HCT116 (cell line): ENCODE measurements around the gene TDRD7. TPM values are rescaled to one million over a fixed set of nuclear protein-coding genes. Genes with fewer than 3 reads are reported as not detected.

ENCODE experiments used
- ATAC-seq: fragments of 200-7000 bp; cut with Tn5 transposase; 2 replicates; pipeline ENCODE4 v1.9.1; 2020; ENCODE audit warnings: mild to moderate bottlenecking, moderate library complexity
- BruUV-seq: library from RNA; stranded (reverse); fragments of 400-500 nt; replicated peaks from 2 replicates; lab custom pipeline; 2021; lab: Mats Ljungman, UMichigan
- CTCF ChIA-PET: fragments of 300-600 bp; sonication (Branson Sonifier 250); formaldehyde crosslinking; loops from one replicate; lab custom pipeline; 2021; ENCODE audit warnings: antibody characterized with exemption; lab: Charles Lee
- POLR2A ChIA-PET: fragments of 300-600, 350-600 bp; sonication (Branson Sonifier 250); formaldehyde crosslinking; loops from one replicate; lab custom pipeline; 2021; ENCODE audit warnings: antibody characterized with exemption; lab: Charles Lee
- RAD21 ChIA-PET, 2 experiments: fragments of 300-600 bp; sonication (Branson Sonifier 250); formaldehyde crosslinking; loops; one replicate each; lab custom pipeline; 2023; ENCODE audit warnings: low total read pairs in 2 of 2; ENCODE audit not compliant: uncharacterized antibody in 2 of 2, unreplicated experiment in 2 of 2, low non-redundant PET in 1 of 2; lab: Charles Lee
- DNase-seq: peaks from one replicate; pipeline ENCODE4 v3.0.0-alpha.2; 2010; ENCODE audit warnings: low read depth, low spot score
- H2AFZ ChIP-seq: fragments of 200-600 bp; shearing (Covaris generic), sonication (generic); 2 replicates; pipeline ENCODE4 v1.6.1; 2017; ENCODE audit warnings: low read depth, mixed run types, mixed read lengths, antibody characterized with exemption, low read length; ENCODE audit not compliant: poor library complexity, severe bottlenecking
- H3K27ac ChIP-seq: 2 replicates; pipeline ENCODE4 v1.5.1; 2012; ENCODE audit warnings: low read depth, low read length
- H3K27me3 ChIP-seq: fragments of 200-600 bp; sonication (generic); 2 replicates; pipeline ENCODE4 v1.6.1; 2016; ENCODE audit warnings: mixed run types, low read length, mixed read lengths; ENCODE audit not compliant: insufficient read depth
- H3K36me3 ChIP-seq, 2 experiments: fragments of 200-500 bp in 1 of 2; fragments of 200-600 bp in 1 of 2; sonication (Bioruptor generic) in 1 of 2; sonication (generic) in 1 of 2; 2 replicates each; pipeline versions ENCODE4 v1.5.1 to v1.6.1; 2014 to 2016; ENCODE audit warnings: low read length in 2 of 2, inconsistent platforms in 1 of 2, mixed read lengths in 1 of 2, mixed run types in 1 of 2; ENCODE audit not compliant: insufficient read depth in 2 of 2, control insufficient read depth in 1 of 2
- H3K4me1 ChIP-seq, 2 experiments: fragments of 200-600 bp in 1 of 2; sonication (generic) in 1 of 2; 2 replicates each; pipeline versions ENCODE4 v1.5.1 to v1.6.1; 2012 to 2017; ENCODE audit warnings: low read length in 2 of 2, inconsistent platforms in 1 of 2, mild to moderate bottlenecking in 1 of 2, mixed read lengths in 1 of 2, mixed run types in 1 of 2, moderate library complexity in 1 of 2; ENCODE audit not compliant: insufficient read depth in 2 of 2, control insufficient read depth in 1 of 2
- H3K4me2 ChIP-seq: fragments of 200-600 bp; sonication (generic); 2 replicates; pipeline ENCODE4 v1.6.1; 2017; ENCODE audit warnings: mixed run types, low read length, mixed read lengths
- H3K4me3 ChIP-seq, 2 experiments: fragments of 200-600 bp in 1 of 2; sonication (generic) in 1 of 2; replicated peaks in 1 of 2; 2 replicates each; pipeline ENCODE4 v1.5.1; 2011 to 2016; ENCODE audit warnings: low read length in 2 of 2, control low read depth in 1 of 2, low read depth in 1 of 2, mild to moderate bottlenecking in 1 of 2, mixed read lengths in 1 of 2, mixed run types in 1 of 2
- H3K79me2 ChIP-seq: fragments of 200-600 bp; sonication (generic); 2 replicates; pipeline ENCODE4 v1.6.1; 2017; ENCODE audit warnings: mild to moderate bottlenecking, mixed run types, low read length, moderate library complexity, mixed read lengths; ENCODE audit not compliant: insufficient read depth
- H3K9ac ChIP-seq: fragments of 200-600 bp; sonication (generic); 2 replicates; pipeline ENCODE4 v1.6.1; 2016; ENCODE audit warnings: low read length, mixed read lengths
- H3K9me2 ChIP-seq: fragments of 200-600 bp; sonication (generic), shearing (Covaris generic); 2 replicates; pipeline ENCODE4 v1.6.1; 2017; ENCODE audit warnings: mixed run types, mild to moderate bottlenecking, moderate library complexity; ENCODE audit not compliant: insufficient read depth
- H3K9me3 ChIP-seq, 2 experiments: fragments of 200-500 bp in 1 of 2; fragments of 200-600 bp in 1 of 2; sonication (Bioruptor generic) in 1 of 2; sonication (generic) in 1 of 2; 2 replicates each; pipeline ENCODE4 v1.6.1; 2014 to 2017; ENCODE audit warnings: low read length in 2 of 2, mixed read lengths in 2 of 2, inconsistent platforms in 1 of 2, low read depth in 1 of 2, mild to moderate bottlenecking in 1 of 2, mixed run types in 1 of 2, moderate library complexity in 1 of 2; ENCODE audit not compliant: control insufficient read depth in 1 of 2, insufficient read depth in 1 of 2
- H4K20me1 ChIP-seq: fragments of 200-600 bp; sonication (generic), shearing (Covaris generic); 2 replicates; pipeline ENCODE4 v1.6.1; 2017; ENCODE audit warnings: mixed run types, mild to moderate bottlenecking, moderate library complexity; ENCODE audit not compliant: insufficient read depth
- CEBPB ChIP-seq: IDR thresholded peaks from 2 replicates; pipeline ENCODE4 v1.6.1; 2012; ENCODE audit warnings: low read depth
- EGR1 ChIP-seq: IDR thresholded peaks from 2 replicates; pipeline ENCODE4 v1.6.1; 2012; ENCODE audit warnings: low read depth
- EZH2 ChIP-seq: fragments of 200-600 bp; sonication (generic); IDR thresholded peaks from 2 replicates; pipeline ENCODE4 v1.6.1; 2017; ENCODE audit warnings: antibody characterized with exemption, mixed run types
- EZH2phosphoT487 ChIP-seq: fragments of 200-600 bp; IDR thresholded peaks from 2 replicates; pipeline ENCODE4 v1.6.1; 2018; ENCODE audit warnings: antibody characterized with exemption, borderline replicate concordance
- JUND ChIP-seq: IDR thresholded peaks from 2 replicates; pipeline ENCODE4 v1.6.1; 2012
- POLR2A ChIP-seq: IDR thresholded peaks from 2 replicates; pipeline ENCODE4 v1.7.0; 2011; ENCODE audit warnings: borderline replicate concordance; ENCODE audit not compliant: insufficient read depth, insufficient read length; ENCODE audit errors: extremely low read depth
- POLR2AphosphoS5 ChIP-seq: IDR thresholded peaks from 2 replicates; pipeline ENCODE4 v1.6.1; 2011; ENCODE audit warnings: mild to moderate bottlenecking, low read depth, low read length, moderate library complexity
- REST ChIP-seq: IDR thresholded peaks from 2 replicates; pipeline ENCODE4 v1.6.1; 2012; ENCODE audit warnings: low read depth
- SRF ChIP-seq: IDR thresholded peaks from 2 replicates; pipeline ENCODE4 v1.6.1; 2012; ENCODE audit warnings: low read depth
- TCF7L2 ChIP-seq: IDR thresholded peaks from 2 replicates; pipeline ENCODE4 v1.7.0; 2011; ENCODE audit warnings: borderline replicate concordance, inconsistent platforms; ENCODE audit not compliant: insufficient read depth, insufficient read length; ENCODE audit errors: extremely low read depth
- YY1 ChIP-seq: IDR thresholded peaks from 2 replicates; pipeline ENCODE4 v1.6.1; 2011; ENCODE audit warnings: low read length, low read depth, moderate library complexity, mild to moderate bottlenecking; ENCODE audit not compliant: insufficient replicate concordance; ENCODE audit errors: extremely low read depth
- ZFX ChIP-seq: fragments of 450-650 bp; IDR thresholded peaks from 2 replicates; pipeline ENCODE4 v1.6.1; 2017
- ZNF274 ChIP-seq: fragments of 200-500 bp; sonication (Bioruptor generic); IDR thresholded peaks from 2 replicates; pipeline ENCODE4 v1.6.1; 2014; ENCODE audit warnings: mild to moderate bottlenecking, low read depth, low read length, inconsistent platforms
- intact Hi-C: fragments of 100-400 bp; cut with micrococcal nuclease; formaldehyde crosslinking; loops from 2 replicates; pipeline ENCODE4 v1.10.0; 2022
- total RNA-seq: library from RNA; stranded (reverse); gene quantifications from one replicate; pipeline ENCODE4 v1.2.1, GENCODE V29; 2021; ENCODE audit not compliant: unreplicated experiment
- TF ChIP-seq, protein P1 (sequence below): IDR thresholded peaks from 2 replicates; pipeline ENCODE4 v1.6.1; 2012
- TF ChIP-seq, protein P2 (sequence below): IDR thresholded peaks from 2 replicates; pipeline ENCODE4 v1.6.1; 2011; ENCODE audit warnings: mild to moderate bottlenecking, low read length, moderate library complexity; ENCODE audit not compliant: insufficient replicate concordance; ENCODE audit errors: extremely low read depth

TDRD7 gene
- total RNA-seq, 1 experiment from 2014 or later, result 8.0 TPM

DNA sequence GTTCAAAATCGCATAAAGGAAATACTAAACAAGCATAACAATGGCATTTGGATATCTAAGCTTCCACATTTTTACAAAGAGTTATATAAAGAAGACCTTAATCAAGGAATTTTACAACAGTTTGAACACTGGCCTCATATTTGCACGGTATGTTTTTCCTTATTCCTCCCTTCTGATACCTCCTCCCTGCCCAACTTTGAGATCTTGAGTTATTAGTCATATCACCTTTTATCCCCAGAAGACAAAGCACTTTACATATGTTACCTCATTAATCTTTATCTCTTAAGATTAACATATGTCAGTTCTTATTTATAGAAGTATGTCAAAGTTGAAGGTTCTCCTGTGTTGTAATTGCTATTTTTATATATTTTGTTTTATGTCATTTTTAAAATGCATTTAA, 29.8 kb downstream of the TDRD7 start:
- no peaks in the 10 kb centered on the region for H3K9me2 ChIP-seq
- BruUV-seq, result no TSS peak
- intact Hi-C loops, result no loop called here
- no peaks in the 10 kb centered on the region for H3K36me3 ChIP-seq
- ChIA-PET RAD21 (no interaction called here), POLR2A (no interaction called here)
- no peak overlapping the region for H3K4me2 ChIP-seq
- no peaks in the 10 kb centered on the region; a peak in 1 of 4 replicates for H3K4me1 ChIP-seq
- no peaks in the 10 kb centered on the region for H3K79me2 ChIP-seq
- ATAC-seq (no peak), DNase-seq (no peak)
- no peak overlapping the region for H3K27ac ChIP-seq
- H3K27me3 ChIP-seq, result no peaks in the 10 kb centered on the region
- TF ChIP-seq REST (no peak), SRF (no peak), POLR2AphosphoS5 (no peak)
- TF ChIP-seq, all 23 proteins: peak for 0
- CTCF ChIA-PET, result interaction anchor here (1.4 kb wide), 1 partner anchor 27 kb away, joined by 3 read pairs; no protein-coding TSS in a partner anchor
- Histone ChIP-seq H2AFZ (no peak overlapping the region), H4K20me1 (no peaks in the 10 kb centered on the region), H3K4me3 (no peak overlapping the region), H3K9ac (no peak overlapping the region), H3K9me3 (no peaks in the 10 kb centered on the region)

GRCh38 chr9:97445119-97445701, 33.3 kb downstream of the TDRD7 start:
- Histone ChIP-seq H2AFZ (no peak overlapping the region), H3K9me3 (no peaks in the 10 kb centered on the region), H3K27me3 (no peaks in the 10 kb centered on the region), H3K4me2 (no peak overlapping the region), H3K9ac (no peak overlapping the region), H4K20me1 (no peaks in the 10 kb centered on the region), H3K9me2 (no peaks in the 10 kb centered on the region), H3K79me2 (no peaks in the 10 kb centered on the region), H3K27ac (no peak overlapping the region), H3K4me3 (no peak overlapping the region), H3K4me1 (no peaks in the 10 kb centered on the region; a peak in 1 of 4 replicates), H3K36me3 (no peaks in the 10 kb centered on the region)
- intact Hi-C loops, result no loop called here
- ChIA-PET CTCF (no interaction called here), RAD21 (no interaction called here), POLR2A (no interaction called here)
- ATAC-seq, result no peak
- no peak for TF ChIP-seq YY1
- no peak for TF ChIP-seq EZH2
- no peak for TF ChIP-seq POLR2AphosphoS5
- no peak for TF ChIP-seq CEBPB
- TF ChIP-seq EGR1, result no peak
- TF ChIP-seq TCF7L2, result no peak
- no peak for TF ChIP-seq POLR2A
- TF ChIP-seq, protein P1, sequence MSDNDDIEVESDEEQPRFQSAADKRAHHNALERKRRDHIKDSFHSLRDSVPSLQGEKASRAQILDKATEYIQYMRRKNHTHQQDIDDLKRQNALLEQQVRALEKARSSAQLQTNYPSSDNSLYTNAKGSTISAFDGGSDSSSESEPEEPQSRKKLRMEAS, result no peak
- TF ChIP-seq EZH2phosphoT487, result no peak
- no peak for TF ChIP-seq ZFX
- TF ChIP-seq, protein P2, sequence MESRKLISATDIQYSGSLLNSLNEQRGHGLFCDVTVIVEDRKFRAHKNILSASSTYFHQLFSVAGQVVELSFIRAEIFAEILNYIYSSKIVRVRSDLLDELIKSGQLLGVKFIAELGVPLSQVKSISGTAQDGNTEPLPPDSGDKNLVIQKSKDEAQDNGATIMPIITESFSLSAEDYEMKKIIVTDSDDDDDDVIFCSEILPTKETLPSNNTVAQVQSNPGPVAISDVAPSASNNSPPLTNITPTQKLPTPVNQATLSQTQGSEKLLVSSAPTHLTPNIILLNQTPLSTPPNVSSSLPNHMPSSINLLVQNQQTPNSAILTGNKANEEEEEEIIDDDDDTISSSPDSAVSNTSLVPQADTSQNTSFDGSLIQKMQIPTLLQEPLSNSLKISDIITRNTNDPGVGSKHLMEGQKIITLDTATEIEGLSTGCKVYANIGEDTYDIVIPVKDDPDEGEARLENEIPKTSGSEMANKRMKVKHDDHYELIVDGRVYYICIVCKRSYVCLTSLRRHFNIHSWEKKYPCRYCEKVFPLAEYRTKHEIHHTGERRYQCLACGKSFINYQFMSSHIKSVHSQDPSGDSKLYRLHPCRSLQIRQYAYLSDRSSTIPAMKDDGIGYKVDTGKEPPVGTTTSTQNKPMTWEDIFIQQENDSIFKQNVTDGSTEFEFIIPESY, result no peak
- no peak for TF ChIP-seq ZNF274
- TF ChIP-seq JUND, result no peak
- BruUV-seq, result no TSS peak
- no peak for DNase-seq
